GM12878 (cell line): ENCODE results near the gene PDGFD. TPM values are rescaled to one million over a fixed set of nuclear protein-coding genes. Genes with fewer than 3 reads are reported as not detected.

ENCODE experiments used
- ATAC-seq: fragments of 200-7000 bp; cut with Tn5 transposase; 3 replicates; pipeline ENCODE4 v1.9.1; 2020; ENCODE audit warnings: mild to moderate bottlenecking, moderate library complexity
- BruUV-seq: library from RNA; stranded (reverse); fragments of 400-500 nt; replicated peaks from 2 replicates; lab custom pipeline; 2021; lab: Mats Ljungman, UMichigan
- CTCF ChIA-PET: fragments of 300-600 bp; sonication (Branson Sonifier 250); formaldehyde crosslinking; extraction: SDS; loops from one replicate; lab custom pipeline; 2021; ENCODE audit warnings: inconsistent platforms; lab: Yijun Ruan, JAX
- POLR2A ChIA-PET: fragments of 350-600 bp; formaldehyde crosslinking; extraction: SDS; loops from one replicate; lab custom pipeline; 2021; ENCODE audit warnings: inconsistent platforms; lab: Charles Lee
- RAD21 ChIA-PET: fragments of 300-600 bp; sonication (Branson Sonifier 250); formaldehyde crosslinking; loops from one replicate; lab custom pipeline; 2023; ENCODE audit warnings: antibody characterized with exemption; ENCODE audit not compliant: unreplicated experiment; lab: Charles Lee
- SMC1A ChIA-PET: fragments of 300-600 bp; sonication (Branson Sonifier 250); formaldehyde crosslinking; loops from one replicate; lab custom pipeline; 2023; ENCODE audit not compliant: unreplicated experiment, uncharacterized antibody; lab: Charles Lee
- DNase-seq: peaks from one replicate; pipeline ENCODE4 v3.0.0-alpha.2; 2011; ENCODE audit warnings: low read depth, low spot score
- FAIRE-seq: peaks from 3 replicates; lab custom pipeline; 2011; peaks lifted over from hg19 to GRCh38; lab: Jason Lieb, UNC
- H2AFZ ChIP-seq: 2 replicates; pipeline ENCODE4 v1.6.0; 2011; ENCODE audit warnings: low read depth, low read length, control low read depth; ENCODE audit not compliant: control insufficient read depth
- H3K27ac ChIP-seq: 2 replicates; pipeline ENCODE4 v1.5.1; 2011; ENCODE audit warnings: control low read depth; ENCODE audit not compliant: control insufficient read depth, insufficient read depth
- H3K27me3 ChIP-seq, 2 experiments: replicated peaks in 1 of 2; 2 replicates each; pipeline versions ENCODE4 v1.6.0 to v1.6.1; 2011; ENCODE audit warnings: low read length in 1 of 2; ENCODE audit not compliant: control insufficient read depth in 2 of 2, insufficient read depth in 2 of 2
- H3K36me3 ChIP-seq, 2 experiments: 2 replicates each; pipeline ENCODE4 v1.5.1; 2011; ENCODE audit warnings: low read length in 1 of 2; ENCODE audit not compliant: control insufficient read depth in 2 of 2, insufficient read depth in 2 of 2
- H3K4me1 ChIP-seq: 2 replicates; pipeline ENCODE4 v1.6.1; 2011; ENCODE audit warnings: mild to moderate bottlenecking, low read length, moderate library complexity, mixed read lengths; ENCODE audit not compliant: control insufficient read depth, insufficient read depth
- H3K4me2 ChIP-seq: 2 replicates; pipeline ENCODE4 v1.6.0; 2011; ENCODE audit warnings: control low read depth; ENCODE audit not compliant: control insufficient read depth, insufficient read depth
- H3K4me3 ChIP-seq: fragments of 200-600 bp; sonication (generic); 2 replicates; pipeline ENCODE4 v1.5.1; 2016
- H3K79me2 ChIP-seq: 2 replicates; pipeline ENCODE4 v1.6.0; 2011; ENCODE audit warnings: low read length; ENCODE audit not compliant: control insufficient read depth, insufficient read depth
- H3K9ac ChIP-seq: 2 replicates; pipeline ENCODE4 v1.8.0; 2011; ENCODE audit warnings: low read length, control low read depth, mixed read lengths; ENCODE audit not compliant: control insufficient read depth, insufficient read depth
- H3K9me3 ChIP-seq: replicated peaks from 3 replicates; pipeline ENCODE4 v1.5.1; 2011; ENCODE audit warnings: mild to moderate bottlenecking, low read length; ENCODE audit not compliant: control insufficient read depth, insufficient read depth
- H4K20me1 ChIP-seq: 2 replicates; pipeline ENCODE4 v1.6.0; 2011; ENCODE audit not compliant: control insufficient read depth, insufficient read depth
- ASH2L ChIP-seq: fragments of 300-600, 200-600 bp; sonication (generic); IDR thresholded peaks from 2 replicates; pipeline ENCODE4 v1.6.1; 2017; ENCODE audit warnings: low read depth, mild to moderate bottlenecking, borderline replicate concordance
- BMI1 ChIP-seq: fragments of 450-650 bp; IDR thresholded peaks from 2 replicates; pipeline ENCODE4 v1.6.1; 2016; ENCODE audit warnings: mild to moderate bottlenecking, moderate library complexity, borderline replicate concordance
- CEBPB ChIP-seq, 2 experiments: fragments of 150-350 bp in 1 of 2; IDR thresholded peaks; 2 replicates each; pipeline ENCODE4 v1.6.1; 2012 to 2014; ENCODE audit warnings: low read depth in 2 of 2, low read length in 2 of 2, borderline replicate concordance in 1 of 2, inconsistent platforms in 1 of 2
- EP300 ChIP-seq, 2 experiments: fragments of 150-350 bp in 1 of 2; IDR thresholded peaks; 2 replicates each; pipeline ENCODE4 v1.6.1; 2011 to 2012; ENCODE audit warnings: low read depth in 2 of 2, low read length in 2 of 2, borderline replicate concordance in 1 of 2, improper control_type of control experiment in 1 of 2, inconsistent platforms in 1 of 2; ENCODE audit not compliant: control insufficient read depth in 1 of 2
- FOXM1 ChIP-seq: IDR thresholded peaks from 2 replicates; pipeline ENCODE4 v1.6.1; 2012; ENCODE audit warnings: low read depth, mild to moderate bottlenecking, inconsistent platforms, low read length, moderate library complexity
- GABPA ChIP-seq: IDR thresholded peaks from 2 replicates; pipeline ENCODE4 v1.6.1; 2014; ENCODE audit warnings: antibody characterized with exemption, low read depth, mild to moderate bottlenecking, inconsistent platforms
- IRF4 ChIP-seq: IDR thresholded peaks from 2 replicates; pipeline ENCODE4 v1.6.1; 2011; ENCODE audit warnings: low read depth, low read length
- KDM1A ChIP-seq: fragments of 200-600 bp; sonication (generic); IDR thresholded peaks from 2 replicates; pipeline ENCODE4 v1.6.1; 2016; ENCODE audit warnings: borderline replicate concordance
- MTA2 ChIP-seq: fragments of 450-650 bp; IDR thresholded peaks from 2 replicates; pipeline ENCODE4 v1.6.1; 2016; ENCODE audit warnings: low read depth, mild to moderate bottlenecking, moderate library complexity
- MTA3 ChIP-seq: IDR thresholded peaks from 2 replicates; pipeline ENCODE4 v1.6.1; 2012; ENCODE audit warnings: low read length, inconsistent platforms, borderline replicate concordance
- RBBP5 ChIP-seq: fragments of 200-600 bp; sonication (generic); conservative IDR thresholded peaks from 2 replicates; pipeline ENCODE4 v1.6.1; 2016
- SMAD5 ChIP-seq: IDR thresholded peaks from 2 replicates; pipeline ENCODE4 v1.6.1; 2016; ENCODE audit warnings: antibody characterized with exemption, low read depth
- TAF1 ChIP-seq: IDR thresholded peaks from 2 replicates; pipeline ENCODE4 v1.6.1; 2011; ENCODE audit warnings: mild to moderate bottlenecking, low read depth, low read length, borderline replicate concordance
- ZNF384 ChIP-seq: IDR thresholded peaks from 2 replicates; pipeline ENCODE4 v1.6.1; 2012; ENCODE audit warnings: low read depth, mild to moderate bottlenecking, low read length, improper control_type of control experiment, borderline replicate concordance
- ZNF622 ChIP-seq: fragments of 450-650 bp; IDR thresholded peaks from 2 replicates; pipeline ENCODE4 v1.6.1; 2017; ENCODE audit warnings: mild to moderate bottlenecking, inconsistent platforms
- WGBS: methylation state at CpG from one replicate; pipeline ENCODE4 v1.1.6; 2016; ENCODE audit warnings: low lambda C conversion rate; ENCODE audit not compliant: insufficient replicate concordance, insufficient coverage; ENCODE audit errors: missing lambda C conversion rate; 5-methylcytosine and 5-hydroxymethylcytosine counted together
- in situ Hi-C: fragments of 300-500 bp; cut with MboI; formaldehyde crosslinking; loops from 9 replicates; pipeline ENCODE4 v1.14.3; 2018; ENCODE audit warnings: mixed read lengths
- intact Hi-C: fragments of 100-400 bp; cut with micrococcal nuclease; formaldehyde crosslinking; loops from one replicate; pipeline ENCODE4 v1.14.2; 2022; ENCODE audit not compliant: unreplicated experiment
- polyA plus RNA-seq, 11 experiments: library from polyadenylated mRNA; depleted of rRNA in 4 of 11; unstranded in 6 of 11; stranded (reverse) in 5 of 11; fragments of >200 nt; fragmentation: Nextera tagmentation in 4 of 11; fragmentation: Illumina TruSeq in 1 of 11; extraction: Ambion mirVana in 4 of 11; extraction: Trizol in 1 of 11; gene quantifications; 1 replicate in 1 of 11; 2 replicates in 10 of 11; pipeline versions ENCODE4 v1.2.1 to v1.2.3, GENCODE V29; 2011 to 2016; ENCODE audit warnings: inconsistent platforms in 2 of 11, missing spikeins in 2 of 11, low read depth in 1 of 11
- total RNA-seq, 4 experiments: library from RNA; depleted of rRNA in 3 of 4; stranded (reverse); fragments of >200 nt in 3 of 4; fragmentation: Illumina TruSeq in 1 of 4; extraction: Trizol in 1 of 4; gene quantifications; 2 replicates each; pipeline versions ENCODE4 v1.2.1 to v1.2.3, GENCODE V29; 2013 to 2021
- TF ChIP-seq, protein P1 (sequence below): IDR thresholded peaks from 2 replicates; pipeline ENCODE4 v1.6.1; 2011; ENCODE audit warnings: low read depth, mild to moderate bottlenecking, low read length, moderate library complexity, borderline replicate concordance; ENCODE audit errors: extremely low read depth
- TF ChIP-seq, protein P2 (sequence below): fragments of 450-650 bp; IDR thresholded peaks from 2 replicates; pipeline ENCODE4 v1.6.1; 2016; ENCODE audit warnings: mild to moderate bottlenecking
- TF ChIP-seq, protein P3 (sequence below): fragments of 450-650 bp; IDR thresholded peaks from 2 replicates; pipeline ENCODE4 v1.6.1; 2018; ENCODE audit warnings: mild to moderate bottlenecking, low read depth, moderate library complexity; ENCODE audit not compliant: partially characterized antibody

The PDGFD gene
- total and polyA plus RNA-seq, 10 of the 15 experiments (the other 5 are each of a cell fraction or from before 2014, with no cell fraction given), result 0.05 to 0.13 TPM; not detected in 8

DNA sequence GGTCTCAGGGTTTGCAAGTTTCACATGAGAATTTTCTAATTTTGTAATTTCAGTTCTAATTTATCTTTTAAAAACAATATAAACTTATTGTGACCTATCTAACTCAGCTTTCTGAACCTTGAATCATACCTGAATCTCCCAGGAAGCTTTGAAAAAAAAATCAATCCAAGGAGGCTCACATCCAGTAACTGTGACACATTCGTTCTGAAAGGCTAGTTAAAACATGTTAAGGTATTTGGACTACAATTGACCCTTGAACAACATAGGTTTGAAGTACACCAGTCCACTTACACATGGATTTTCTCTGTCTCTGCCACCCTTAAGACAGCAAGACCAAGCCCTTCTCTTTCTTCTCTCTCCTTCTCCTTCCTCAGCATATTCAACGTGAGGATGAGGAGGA lies 87.5 kb downstream of the PDGFD start:
- FAIRE-seq (no peak), ATAC-seq (no peak), DNase-seq (no peak)
- Histone ChIP-seq H3K36me3 (no peaks in the 10 kb centered on the region), H3K27ac (no peak overlapping the region), H3K4me2 (no peak overlapping the region), H3K79me2 (no peaks in the 10 kb centered on the region), H3K27me3 (no peaks in the 10 kb centered on the region; a peak in 1 of 4 replicates), H3K9ac (no peak overlapping the region), H3K4me3 (no peak overlapping the region), H2AFZ (no peak overlapping the region), H3K9me3 (no peaks in the 10 kb centered on the region), H3K4me1 (no peaks in the 10 kb centered on the region), H4K20me1 (no peaks in the 10 kb centered on the region)
- in situ Hi-C loops (no loop called here), intact Hi-C loops (no loop called here)
- ChIA-PET CTCF (no interaction called here), SMC1A (no interaction called here), POLR2A (no interaction called here), RAD21 (no interaction called here)
- no TSS peak for BruUV-seq
- TF ChIP-seq MTA2, result no peak
- TF ChIP-seq FOXM1, result no peak
- TF ChIP-seq MTA3, result no peak
- no peak for TF ChIP-seq KDM1A
- TF ChIP-seq ASH2L, result no peak
- TF ChIP-seq, protein P1, sequence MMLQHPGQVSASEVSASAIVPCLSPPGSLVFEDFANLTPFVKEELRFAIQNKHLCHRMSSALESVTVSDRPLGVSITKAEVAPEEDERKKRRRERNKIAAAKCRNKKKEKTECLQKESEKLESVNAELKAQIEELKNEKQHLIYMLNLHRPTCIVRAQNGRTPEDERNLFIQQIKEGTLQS, result no peak
- TF ChIP-seq TAF1, result no peak
- TF ChIP-seq, protein P2, sequence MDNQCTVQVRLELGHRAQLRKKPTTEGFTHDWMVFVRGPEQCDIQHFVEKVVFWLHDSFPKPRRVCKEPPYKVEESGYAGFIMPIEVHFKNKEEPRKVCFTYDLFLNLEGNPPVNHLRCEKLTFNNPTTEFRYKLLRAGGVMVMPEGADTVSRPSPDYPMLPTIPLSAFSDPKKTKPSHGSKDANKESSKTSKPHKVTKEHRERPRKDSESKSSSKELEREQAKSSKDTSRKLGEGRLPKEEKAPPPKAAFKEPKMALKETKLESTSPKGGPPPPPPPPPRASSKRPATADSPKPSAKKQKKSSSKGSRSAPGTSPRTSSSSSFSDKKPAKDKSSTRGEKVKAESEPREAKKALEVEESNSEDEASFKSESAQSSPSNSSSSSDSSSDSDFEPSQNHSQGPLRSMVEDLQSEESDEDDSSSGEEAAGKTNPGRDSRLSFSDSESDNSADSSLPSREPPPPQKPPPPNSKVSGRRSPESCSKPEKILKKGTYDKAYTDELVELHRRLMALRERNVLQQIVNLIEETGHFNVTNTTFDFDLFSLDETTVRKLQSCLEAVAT, result no peak
- no peak for TF ChIP-seq BMI1
- no peak for TF ChIP-seq EP300 (IDR thresholded peaks at IDR 0.05; ENCODE audit: borderline replicate concordance in 1 of 2, control insufficient read depth in 1 of 2, low read depth in 2 of 2, low read length in 2 of 2)
- TF ChIP-seq CEBPB (IDR thresholded peaks at IDR 0.05; ENCODE audit: borderline replicate concordance in 1 of 2, low read depth in 2 of 2, low read length in 2 of 2), result no peak
- TF ChIP-seq, protein P3, sequence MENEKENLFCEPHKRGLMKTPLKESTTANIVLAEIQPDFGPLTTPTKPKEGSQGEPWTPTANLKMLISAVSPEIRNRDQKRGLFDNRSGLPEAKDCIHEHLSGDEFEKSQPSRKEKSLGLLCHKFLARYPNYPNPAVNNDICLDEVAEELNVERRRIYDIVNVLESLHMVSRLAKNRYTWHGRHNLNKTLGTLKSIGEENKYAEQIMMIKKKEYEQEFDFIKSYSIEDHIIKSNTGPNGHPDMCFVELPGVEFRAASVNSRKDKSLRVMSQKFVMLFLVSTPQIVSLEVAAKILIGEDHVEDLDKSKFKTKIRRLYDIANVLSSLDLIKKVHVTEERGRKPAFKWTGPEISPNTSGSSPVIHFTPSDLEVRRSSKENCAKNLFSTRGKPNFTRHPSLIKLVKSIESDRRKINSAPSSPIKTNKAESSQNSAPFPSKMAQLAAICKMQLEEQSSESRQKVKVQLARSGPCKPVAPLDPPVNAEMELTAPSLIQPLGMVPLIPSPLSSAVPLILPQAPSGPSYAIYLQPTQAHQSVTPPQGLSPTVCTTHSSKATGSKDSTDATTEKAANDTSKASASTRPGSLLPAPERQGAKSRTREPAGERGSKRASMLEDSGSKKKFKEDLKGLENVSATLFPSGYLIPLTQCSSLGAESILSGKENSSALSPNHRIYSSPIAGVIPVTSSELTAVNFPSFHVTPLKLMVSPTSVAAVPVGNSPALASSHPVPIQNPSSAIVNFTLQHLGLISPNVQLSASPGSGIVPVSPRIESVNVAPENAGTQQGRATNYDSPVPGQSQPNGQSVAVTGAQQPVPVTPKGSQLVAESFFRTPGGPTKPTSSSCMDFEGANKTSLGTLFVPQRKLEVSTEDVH, result no peak
- TF ChIP-seq SMAD5, result no peak
- TF ChIP-seq GABPA, result no peak
- TF ChIP-seq ZNF622, result no peak
- no peak for TF ChIP-seq ZNF384
- TF ChIP-seq RBBP5, result no peak
- no peak for TF ChIP-seq IRF4
- WGBS, result 33% methylated on average over 2 of the region's 2 CpGs
